Calu3 (cell line): ENCODE data around the gene SHANK1. TPM values are rescaled to one million over a fixed set of nuclear protein-coding genes. Genes with fewer than 3 reads are reported as not detected.

ENCODE experiments used
- BruUV-seq: library from RNA; stranded (reverse); fragments of 400-500 nt; replicated peaks from 2 replicates; lab custom pipeline; 2021; lab: Mats Ljungman, UMichigan
- CTCF ChIA-PET: fragments of 300-600 bp; sonication (Branson Sonifier 250); formaldehyde crosslinking; loops from one replicate; lab custom pipeline; 2022; ENCODE audit warnings: antibody characterized with exemption; lab: Charles Lee
- DNase-seq: peaks from one replicate; pipeline ENCODE4 v3.0.0; 2022
- H3K27ac Mint-ChIP-seq: one replicate; pipeline ENCODE4 v1.8.0; 2022; ENCODE audit warnings: mixed read lengths; ENCODE audit not compliant: unreplicated experiment
- H3K27me3 Mint-ChIP-seq: one replicate; pipeline ENCODE4 v1.8.0; 2022; ENCODE audit warnings: mixed read lengths; ENCODE audit not compliant: unreplicated experiment
- H3K36me3 Mint-ChIP-seq: one replicate; pipeline ENCODE4 v1.8.0; 2022; ENCODE audit warnings: mild to moderate bottlenecking, moderate library complexity, mixed read lengths; ENCODE audit not compliant: insufficient read depth, unreplicated experiment
- H3K4me1 Mint-ChIP-seq: one replicate; pipeline ENCODE4 v1.8.0; 2022; ENCODE audit warnings: mild to moderate bottlenecking, low read depth, mixed read lengths; ENCODE audit not compliant: unreplicated experiment
- H3K4me3 Mint-ChIP-seq: one replicate; pipeline ENCODE4 v1.8.0; 2022; ENCODE audit warnings: mild to moderate bottlenecking, low read depth, moderate library complexity, mixed read lengths; ENCODE audit not compliant: unreplicated experiment
- H3K9me3 Mint-ChIP-seq: one replicate; pipeline ENCODE4 v1.8.0; 2022; ENCODE audit warnings: low read depth, mixed read lengths; ENCODE audit not compliant: unreplicated experiment
- CTCF ChIP-seq: fragments of 200-600 bp; IDR thresholded peaks from one replicate; pipeline ENCODE4 v1.8.0; 2022; ENCODE audit warnings: antibody characterized with exemption; ENCODE audit not compliant: unreplicated experiment
- intact Hi-C: fragments of 100-400 bp; cut with micrococcal nuclease; formaldehyde crosslinking; loops from one replicate; pipeline ENCODE4 v1.10.0; 2022; ENCODE audit not compliant: unreplicated experiment
- total RNA-seq: library from RNA; stranded (reverse); gene quantifications from 2 replicates; pipeline ENCODE4 v1.2.3, GENCODE V29; 2022

SHANK1 gene
- total RNA-seq, 1 experiment from 2014 or later, result not detected

DNA sequence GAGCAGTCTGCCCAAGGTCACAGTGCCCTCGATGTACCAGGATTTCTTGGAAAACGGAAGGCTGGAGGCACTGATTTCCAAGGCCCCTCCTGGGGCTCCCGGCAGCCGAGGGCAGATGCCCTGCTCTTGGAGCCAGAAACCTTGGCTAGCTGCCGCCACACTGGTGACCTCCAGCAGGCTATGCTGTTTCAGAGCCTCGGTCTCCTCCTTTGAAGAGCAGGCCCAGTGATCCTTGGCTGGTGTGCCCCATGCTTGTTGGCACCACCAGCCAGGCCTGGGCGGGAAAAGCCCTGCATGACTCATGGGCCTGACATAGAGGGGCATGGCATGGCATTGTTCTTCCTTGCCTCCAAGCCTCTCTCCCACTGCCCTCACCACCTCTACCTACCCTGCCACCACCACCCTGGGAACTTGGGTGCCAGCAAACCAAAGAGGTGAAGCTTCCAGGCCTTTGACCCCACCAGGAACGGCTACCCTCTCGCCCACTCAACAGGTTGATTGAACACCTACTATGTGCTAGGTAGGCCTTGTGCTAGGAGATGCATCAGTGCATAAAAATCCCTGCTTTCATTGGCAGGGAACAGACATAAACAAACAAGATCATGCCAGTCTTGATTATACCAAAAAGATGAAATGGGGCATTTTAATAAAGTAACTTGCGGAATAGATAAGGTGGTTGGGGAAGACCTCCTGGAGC lies 2.0 kb upstream of the SHANK1 start:
- peaks cover 42% of the 10 kb centered on the region for H3K36me3 Mint-ChIP-seq
- H3K4me3 Mint-ChIP-seq, result no peak overlapping the region
- no peaks in the 10 kb centered on the region for H3K9me3 Mint-ChIP-seq
- H3K27me3 Mint-ChIP-seq, result peaks cover 83% of the 10 kb centered on the region
- H3K27ac Mint-ChIP-seq, result no peak overlapping the region
- CTCF ChIA-PET, result interaction anchor here (0.6 kb wide), 1 partner anchor 8 kb away, joined by 3 read pairs; no protein-coding TSS in a partner anchor
- BruUV-seq, result no TSS peak
- DNase-seq, result no peak
- intact Hi-C loops, result no loop called here
- no peaks in the 10 kb centered on the region for H3K4me1 Mint-ChIP-seq
- TF ChIP-seq CTCF, result no peak

GRCh38 chr19:50720921-50721381 lies 1.3 kb upstream of the SHANK1 start:
- TF ChIP-seq CTCF, result no peak
- Mint-ChIP-seq H3K4me3 (no peak overlapping the region), H3K36me3 (peaks cover 36% of the 10 kb centered on the region), H3K27ac (no peak overlapping the region), H3K9me3 (no peaks in the 10 kb centered on the region), H3K4me1 (no peaks in the 10 kb centered on the region), H3K27me3 (peaks cover 89% of the 10 kb centered on the region)
- CTCF ChIA-PET, result interaction anchor here (0.6 kb wide), 1 partner anchor 33 kb away, joined by 3 read pairs; no protein-coding TSS in a partner anchor
- intact Hi-C loops, result no loop called here
- BruUV-seq, result no TSS peak
- DNase-seq, result no peak

GRCh38 chr19:50720181-50720920 lies 749 bp upstream of the SHANK1 start:
- BruUV-seq, result no TSS peak
- Mint-ChIP-seq H3K36me3 (peaks cover 30% of the 10 kb centered on the region), H3K9me3 (no peaks in the 10 kb centered on the region), H3K27me3 (peaks cover 95% of the 10 kb centered on the region), H3K27ac (no peak overlapping the region), H3K4me3 (no peak overlapping the region), H3K4me1 (no peaks in the 10 kb centered on the region)
- CTCF ChIA-PET, result interaction anchor here (0.6 kb wide), 1 partner anchor 33 kb away, joined by 3 read pairs; no protein-coding TSS in a partner anchor
- no peak for TF ChIP-seq CTCF
- no peak for DNase-seq
- intact Hi-C loops, result no loop called here

- DNase-seq, result no peak
- no peaks in the 10 kb centered on the region for H3K4me1 Mint-ChIP-seq
- intact Hi-C loops, result no loop called here
- CTCF ChIA-PET, result interaction anchor here (0.5 kb wide), 1 partner anchor 16 kb away, joined by 4 read pairs; no protein-coding TSS in a partner anchor
- H3K36me3 Mint-ChIP-seq, result peaks cover 17% of the 10 kb centered on the region
- H3K9me3 Mint-ChIP-seq, result no peaks in the 10 kb centered on the region
- no peak for TF ChIP-seq CTCF
- H3K27ac Mint-ChIP-seq, result no peak overlapping the region
- BruUV-seq, result no TSS peak
- peaks cover 100% of the 10 kb centered on the region for H3K27me3 Mint-ChIP-seq
- H3K4me3 Mint-ChIP-seq, result no peak overlapping the region
Observed at GRCh38 chr19:50719119-50719435, 525 bp downstream of the SHANK1 start.
